Neural progenitor cell (in vitro differentiated cells): ENCODE measurements around the gene EFNA2.

Experiments
- CTCF ChIP-seq: fragments of 200-600 bp; sonication (generic); IDR thresholded peaks from 2 replicates; pipeline ENCODE4 v1.5.1; 2017; ENCODE audit warnings: antibody characterized with exemption, mild to moderate bottlenecking
- EZH2 ChIP-seq: fragments of 200-600 bp; sonication (generic); IDR thresholded peaks from 2 replicates; pipeline ENCODE4 v1.6.1; 2017; ENCODE audit warnings: antibody characterized with exemption, mild to moderate bottlenecking, moderate library complexity

GRCh38 chr19:1258707-1259205 is 26.9 kb upstream of the EFNA2 start:
- TF ChIP-seq CTCF (no peak), EZH2 (no peak)
